ACHN (cell line): ENCODE measurements around the gene TMTC2.

Experiments used
- DNase-seq: peaks from one replicate; pipeline ENCODE4 v3.0.0-alpha.2; 2015
- in situ Hi-C: cut with HindIII; loops from 2 replicates; pipeline ENCODE4 v1.10.0; 2017; ENCODE audit warnings: low sequenced_read_pairs, low pct_ligation_motif_present, low pct_unique_long_range_greater_than_20kb

TMTC2 gene

DNA sequence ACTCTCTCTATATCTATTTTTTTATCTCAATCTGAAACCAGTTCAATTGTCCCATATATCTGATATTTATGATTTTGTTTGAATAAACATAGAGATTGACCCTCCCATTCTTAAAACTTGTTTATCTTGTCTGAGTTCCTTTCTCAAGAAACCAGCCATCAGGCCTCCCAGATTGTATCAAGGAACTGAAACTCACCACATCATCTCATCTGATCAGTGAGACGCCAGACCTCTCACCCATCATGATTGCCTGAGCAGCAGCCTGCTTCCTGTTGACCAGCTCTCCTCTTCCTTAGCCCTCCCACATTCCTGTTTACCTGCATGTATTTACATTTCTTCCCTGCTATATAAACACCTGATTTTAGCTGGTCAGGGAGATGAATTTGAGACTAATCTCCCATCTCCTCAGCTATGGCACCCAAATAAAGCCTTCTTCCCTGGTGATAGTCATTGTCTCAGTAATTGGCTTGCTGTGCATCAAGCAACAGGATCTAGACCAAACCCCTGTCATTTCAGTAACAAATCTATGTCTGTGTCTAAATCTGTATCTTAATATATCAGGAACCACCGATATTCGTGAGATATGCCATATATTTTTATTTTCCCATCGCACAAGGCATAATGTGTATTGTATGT is 323.6 kb downstream of the TMTC2 start:
- in situ Hi-C loops: no loop called here
- no peak for DNase-seq

- peak; percentile 6 for DNase-seq
- in situ Hi-C loops: no loop called here
Measured at GRCh38 chr12:83015390-83016217, 328.9 kb downstream of the TMTC2 start.

DNA sequence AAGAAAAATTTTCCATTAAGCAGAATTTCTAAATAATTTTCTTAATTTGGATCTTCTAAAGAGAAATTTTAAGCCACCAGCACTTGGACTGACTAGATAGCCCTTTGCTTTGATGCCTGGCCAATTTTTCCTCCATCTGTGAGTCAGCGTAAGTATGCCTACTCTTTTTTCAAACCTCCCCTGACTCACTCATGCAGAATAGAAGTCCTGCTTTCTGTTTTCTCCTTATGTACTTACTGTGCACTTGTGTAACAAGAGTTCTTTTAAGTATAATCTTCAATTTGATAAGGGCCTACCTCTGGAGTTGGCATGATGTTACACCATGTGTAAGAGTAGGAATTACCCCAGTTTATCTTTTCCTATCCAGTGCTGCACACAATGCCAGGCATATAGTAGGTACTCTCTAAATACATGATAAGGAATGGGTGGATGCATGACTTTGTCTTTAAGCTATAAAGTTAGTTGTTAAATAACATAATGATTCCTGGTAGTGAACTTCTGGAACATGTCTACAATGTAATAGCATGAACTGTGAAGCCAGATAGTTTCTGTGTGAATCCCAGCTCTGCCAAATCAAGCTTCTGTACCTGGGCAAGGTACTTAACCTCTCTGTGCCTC is 329.6 kb downstream of the TMTC2 start:
- in situ Hi-C loops: no loop called here
- DNase-seq: peak; percentile 83

DNA sequence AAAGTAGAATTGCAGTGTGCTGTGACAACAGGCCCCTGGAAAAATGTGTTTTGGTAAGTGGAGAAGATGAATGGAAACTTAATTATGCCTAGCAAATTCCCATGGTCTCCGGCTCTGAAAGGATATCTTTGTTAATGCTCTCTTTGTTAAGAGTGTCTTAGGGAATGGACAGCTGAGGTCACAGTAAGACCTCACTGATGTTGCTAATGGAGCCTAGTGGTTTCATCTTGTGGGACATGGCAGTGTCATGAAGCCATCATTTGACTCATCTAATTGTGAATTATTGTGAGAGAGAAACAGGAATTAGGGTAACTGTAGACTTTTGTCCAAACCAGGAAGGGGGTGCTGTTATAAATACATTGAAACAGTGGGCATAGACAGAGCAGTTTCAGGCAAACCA is 330.3 kb downstream of the TMTC2 start:
- DNase-seq: no peak
- in situ Hi-C loops: no loop called here

GRCh38 chr12:83018088-83018487 is 331.4 kb downstream of the TMTC2 start:
- in situ Hi-C loops: no loop called here
- DNase-seq: no peak

- no peak for DNase-seq
- in situ Hi-C loops: no loop called here
Measured at GRCh38 chr12:83027021-83027723, 340.5 kb downstream of the TMTC2 start.

GRCh38 chr12:83031196-83031595 is 344.5 kb downstream of the TMTC2 start:
- DNase-seq: no peak
- in situ Hi-C loops: no loop called here

DNA sequence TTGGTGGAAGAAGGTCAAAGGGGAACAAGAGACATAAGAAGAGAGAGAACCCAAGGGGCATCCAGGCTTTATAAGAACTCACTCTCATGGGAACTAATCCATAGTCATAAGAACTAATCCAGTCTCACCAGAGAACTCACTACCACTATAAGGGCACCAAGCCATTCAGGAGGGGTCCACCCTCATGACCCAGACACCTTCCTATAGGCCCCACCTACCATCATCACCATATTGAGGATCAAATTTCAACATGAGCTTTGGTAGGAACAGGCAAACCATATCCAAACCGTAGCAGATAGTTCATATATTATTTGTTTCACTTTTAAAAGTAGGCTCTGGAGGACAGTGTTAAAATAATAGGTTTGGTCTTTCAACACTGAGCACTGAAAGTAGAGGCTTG is 350.1 kb downstream of the TMTC2 start:
- in situ Hi-C loops: no loop called here
- DNase-seq: no peak

GRCh38 chr12:83039413-83039812 is 352.7 kb downstream of the TMTC2 start:
- in situ Hi-C loops: no loop called here
- DNase-seq: no peak

- in situ Hi-C loops: no loop called here
- no peak for DNase-seq
Measured at GRCh38 chr12:83040339-83040738, 353.6 kb downstream of the TMTC2 start.

DNA sequence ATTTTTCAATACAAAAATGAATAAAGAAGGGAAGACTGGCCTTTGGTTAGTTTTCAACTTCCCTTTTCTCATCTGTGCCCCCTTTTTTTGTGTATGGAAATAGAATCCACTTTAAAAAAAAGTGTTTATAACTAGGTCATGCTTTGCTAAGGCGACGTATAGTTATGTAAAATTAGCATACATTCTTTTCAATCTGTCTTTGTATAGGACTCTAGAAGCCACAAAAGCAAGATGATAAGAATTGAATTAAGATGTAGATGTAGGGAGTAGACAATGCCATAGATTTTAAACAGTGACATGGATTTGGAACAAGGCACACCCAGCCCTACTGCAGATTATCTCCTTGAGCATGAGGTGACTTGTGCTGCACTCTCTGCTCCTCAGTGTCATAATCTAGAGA is 354.3 kb downstream of the TMTC2 start:
- in situ Hi-C loops: no loop called here
- DNase-seq: no peak

DNA sequence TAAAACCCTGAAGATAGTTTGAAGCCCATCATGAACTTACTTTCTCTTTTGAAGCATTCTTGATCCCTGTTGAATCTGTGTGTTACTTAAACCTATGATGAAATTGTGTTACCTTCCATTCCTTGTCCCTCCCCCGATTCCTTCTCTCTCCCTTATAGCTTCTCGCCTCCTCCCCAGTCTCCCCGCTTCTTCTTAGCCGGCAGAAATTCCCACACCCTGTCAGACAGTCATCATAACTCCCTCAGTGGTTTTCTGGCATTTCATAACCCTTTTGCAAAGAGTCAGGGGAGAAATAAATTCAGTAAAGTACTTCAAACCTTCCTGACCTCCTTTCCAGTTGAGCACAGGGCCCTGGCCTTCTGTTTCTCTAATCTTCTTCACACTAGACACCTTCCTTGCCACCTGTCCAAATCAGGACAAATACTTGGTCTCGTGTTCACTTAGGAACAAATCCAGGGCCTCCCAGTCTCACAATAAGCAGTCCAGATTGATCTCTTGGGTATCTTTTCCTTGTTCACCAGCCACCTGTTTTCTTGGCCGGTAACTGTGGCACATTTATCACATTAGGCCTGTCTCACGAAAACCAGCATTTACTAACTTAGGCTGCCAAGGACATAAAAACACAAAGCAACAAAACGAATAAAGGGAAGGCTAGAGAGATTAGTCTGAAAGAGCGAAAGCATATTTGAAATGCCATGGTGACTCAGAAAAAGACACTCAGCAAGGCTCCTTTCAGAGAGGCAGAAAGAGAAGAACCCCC is 355.9 kb downstream of the TMTC2 start:
- DNase-seq: no peak
- in situ Hi-C loops: no loop called here

DNA sequence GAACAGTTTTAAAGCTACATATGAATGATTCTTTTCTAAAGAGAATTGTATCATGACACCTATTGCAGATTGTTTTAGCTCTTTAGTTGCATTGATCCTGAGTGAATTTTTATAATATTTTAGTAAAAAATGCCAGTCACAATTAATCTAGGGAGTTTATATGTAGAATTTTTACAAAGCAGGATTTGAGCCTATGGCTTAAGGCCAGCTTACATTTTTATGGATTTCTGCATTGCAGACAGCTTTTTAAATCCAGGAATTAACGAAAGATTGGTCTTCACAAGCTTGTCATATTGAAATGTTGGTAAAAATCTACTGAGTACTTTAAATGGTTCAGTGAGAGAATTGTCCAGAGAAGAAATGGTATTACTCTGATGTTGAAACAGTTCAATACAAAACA is 358.0 kb downstream of the TMTC2 start:
- DNase-seq: no peak
- in situ Hi-C loops: no loop called here

DNA sequence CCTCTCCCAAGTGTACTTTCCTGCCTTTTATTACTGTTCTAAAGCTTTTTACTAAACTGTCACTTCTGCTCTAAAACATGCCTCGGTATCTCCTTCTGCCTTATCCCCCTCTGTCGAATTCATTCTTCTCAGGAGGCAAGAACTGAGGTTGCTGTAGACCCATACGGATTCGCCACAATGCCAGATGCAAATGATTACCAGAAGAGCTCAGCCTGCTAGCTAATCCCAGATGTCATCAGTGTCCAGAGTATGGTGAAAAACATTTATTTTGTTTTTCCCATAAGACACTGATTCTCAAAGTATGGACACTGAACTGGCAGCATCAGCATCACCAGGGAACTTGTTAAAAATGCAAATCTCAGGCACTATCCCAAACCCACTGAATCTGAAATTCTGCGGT is 359.3 kb downstream of the TMTC2 start:
- in situ Hi-C loops: no loop called here
- no peak for DNase-seq

- no peak for DNase-seq
- in situ Hi-C loops: no loop called here
Measured at GRCh38 chr12:83049306-83049705, 362.6 kb downstream of the TMTC2 start.

- no peak for DNase-seq
- in situ Hi-C loops: no loop called here
Measured at GRCh38 chr12:83052890-83053541, 366.3 kb downstream of the TMTC2 start.

DNA sequence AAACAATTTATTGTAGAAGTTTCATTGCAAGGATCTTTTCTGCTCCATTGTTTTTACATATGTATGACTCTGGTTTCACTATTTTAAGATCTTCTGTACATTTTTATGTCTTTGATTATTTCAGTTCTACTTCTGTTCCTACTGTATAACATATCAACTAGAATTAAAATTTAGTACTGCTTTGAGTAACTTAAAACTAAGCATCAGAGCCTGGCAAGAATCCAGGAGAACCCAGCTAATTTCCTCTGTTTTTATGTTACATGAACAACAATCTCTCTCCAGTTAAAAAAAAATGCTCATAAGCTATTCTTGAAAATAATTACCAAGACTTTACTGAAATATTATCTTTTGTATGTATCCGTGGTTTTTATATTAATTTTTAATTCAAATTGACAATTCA is 370.7 kb downstream of the TMTC2 start:
- in situ Hi-C loops: no loop called here
- no peak for DNase-seq

DNA sequence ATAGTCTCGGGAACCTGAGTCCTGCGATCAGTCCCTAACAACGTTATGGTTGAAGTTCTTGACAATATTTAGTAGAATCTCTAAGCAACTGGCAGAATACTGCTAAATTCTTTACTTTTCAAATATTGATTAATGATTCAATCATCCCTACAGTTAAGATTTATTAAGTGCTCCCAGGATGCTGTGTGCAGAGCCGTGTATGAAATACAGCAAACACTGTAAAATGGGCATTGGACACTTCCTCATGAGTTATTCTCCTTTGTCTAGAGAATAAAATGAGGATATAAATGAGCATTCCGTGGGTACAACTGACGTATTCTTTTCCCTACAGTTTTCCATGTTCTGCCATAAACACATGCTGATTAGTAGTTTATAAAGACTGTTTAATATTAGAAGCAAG is 372.4 kb downstream of the TMTC2 start:
- in situ Hi-C loops: no loop called here
- no peak for DNase-seq
